ENCODE results near the gene FKBP14.

GRCh38 chr7:29987083-29987482 lies 39.4 kb downstream of the FKBP14 start:
- no peak for TF ChIP-seq CTCF (IDR thresholded peaks at IDR 0.05)
- TF ChIP-seq POLR2A (IDR thresholded peaks at IDR 0.05): no peak

All from right lobe of liver (tissue), 4 donors.